Spleen (tissue), 11 donors: ENCODE results near the gene ARVCF. TPM values are rescaled to one million over a fixed set of nuclear protein-coding genes. Genes with fewer than 3 reads are reported as not detected.
A peak's percentile ranks its signal among the peaks of the same experiment; 100 is the strongest.

Experiments used
- DNase-seq: peaks from one replicate; pipeline ENCODE4 v3.0.0-alpha.2; 2020
- H3K27ac ChIP-seq, 8 donors: fragments of 200-600 bp; sonication (generic) in 7 of 8; 1 replicate in 4 of 8; 2 replicates in 4 of 8; pipeline versions ENCODE4 v1.5.0 to v1.8.0; 2016 to 2021; ENCODE audit warnings: inconsistent platforms in 4 of 8, mild to moderate bottlenecking in 4 of 8, moderate library complexity in 1 of 8
- H3K27me3 ChIP-seq, 7 donors: fragments of 200-600 bp; sonication (generic) in 6 of 7; replicated peaks in 1 of 7; 1 replicate in 4 of 7; 2 replicates in 3 of 7; pipeline versions ENCODE4 v1.5.0 to v1.8.0; 2016 to 2021; ENCODE audit warnings: inconsistent platforms in 3 of 7, mild to moderate bottlenecking in 1 of 7
- H3K36me3 ChIP-seq, 6 donors: fragments of 200-600 bp; sonication (generic) in 5 of 6; 1 replicate in 4 of 6; 2 replicates in 2 of 6; pipeline versions ENCODE4 v1.5.0 to v1.8.0; 2016 to 2021; ENCODE audit warnings: inconsistent platforms in 2 of 6
- H3K4me1 ChIP-seq, 6 donors: fragments of 200-600 bp; sonication (generic) in 5 of 6; 1 replicate in 3 of 6; 2 replicates in 3 of 6; pipeline versions ENCODE4 v1.5.0 to v1.8.0; 2016 to 2021; ENCODE audit warnings: inconsistent platforms in 3 of 6
- H3K4me3 ChIP-seq, 8 donors: fragments of 200-600 bp; sonication (generic) in 7 of 8; 1 replicate in 4 of 8; 2 replicates in 4 of 8; pipeline versions ENCODE4 v1.5.0 to v1.8.0; 2016 to 2021; ENCODE audit warnings: inconsistent platforms in 4 of 8, mild to moderate bottlenecking in 4 of 8, moderate library complexity in 2 of 8
- H3K9me3 ChIP-seq, 8 donors: fragments of 200-600 bp; sonication (generic) in 7 of 8; 1 replicate in 4 of 8; 2 replicates in 4 of 8; pipeline versions ENCODE4 v1.5.0 to v1.8.0; 2016 to 2021; ENCODE audit warnings: inconsistent platforms in 4 of 8
- POLR2A ChIP-seq, 3 donors: fragments of 450-650 bp; IDR thresholded peaks; one replicate each; pipeline ENCODE4 v1.5.1; 2017; ENCODE audit warnings: antibody characterized with exemption in 3 of 3, mild to moderate bottlenecking in 1 of 3
- POLR2AphosphoS5 ChIP-seq, 3 donors: sonication (generic); formaldehyde crosslinking; IDR thresholded peaks; one replicate each; pipeline ENCODE4 v1.5.1; 2017; ENCODE audit warnings: antibody characterized with exemption in 3 of 3
- WGBS, 5 donors: extraction: QIAGEN DNeasy Blood & Tissue Kit in 3 of 5; methylation state at CpG; one replicate each; pipeline versions ENCODE4 v1.1.5 to v1.1.7; 2013 to 2018; 5-methylcytosine and 5-hydroxymethylcytosine counted together
- intact Hi-C: fragments of 100-400 bp; cut with DNase I; formaldehyde crosslinking; loops from one replicate; pipeline ENCODE4 v1.15.0; 2023; ENCODE audit warnings: low total_unique reads
- polyA plus RNA-seq, 3 donors: library from polyadenylated mRNA; stranded (reverse); fragments of 200-250 nt; gene quantifications; one replicate each; pipeline ENCODE4 v1.2.1, GENCODE V29; 2013
- total RNA-seq, 7 donors: library from RNA; depleted of rRNA in 3 of 7; stranded (reverse); fragments of >200 nt in 3 of 7; fragmentation: NEBNext Ultra II Directional in 4 of 7; extraction: Animal tissue kit (Norgen Biotek cat#: 25700) in 4 of 7; gene quantifications; one replicate each; pipeline versions ENCODE4 v1.1.0 to v1.2.1, GENCODE V29; 2016 to 2021
- TF ChIP-seq, protein P1 (sequence below), 11 experiments: fragments of 200-600 bp in 7 of 11; fragments of 450-650 bp in 4 of 11; sonication (generic) in 4 of 11; IDR thresholded peaks in 8 of 11; conservative IDR thresholded peaks in 3 of 11; 1 replicate in 7 of 11; 2 replicates in 4 of 11; pipeline versions ENCODE4 v1.4.0 to v1.8.0; 2016 to 2021; ENCODE audit warnings: antibody characterized with exemption in 11 of 11, inconsistent platforms in 4 of 11, mild to moderate bottlenecking in 1 of 11
- donor health status: healthy with polysubstance abuse.
- donor health status: DM: no; HTN: no; CAD: no; lungs with moderate emphysema.
- donor health status: DM: no; HTN: no; CAD: no.
- donor health status: Bipolar disorder and iron deficiency.
- donor health status: healthy.
- donor health status: DM: no; HTN: no; CAD: no.
- donor health status: DM: yes; HTN: yes; CAD: no.

The ARVCF gene
- total and polyA plus RNA-seq, 10 donors: 9.4 to 96.7 (median 27.6) TPM

DNA sequence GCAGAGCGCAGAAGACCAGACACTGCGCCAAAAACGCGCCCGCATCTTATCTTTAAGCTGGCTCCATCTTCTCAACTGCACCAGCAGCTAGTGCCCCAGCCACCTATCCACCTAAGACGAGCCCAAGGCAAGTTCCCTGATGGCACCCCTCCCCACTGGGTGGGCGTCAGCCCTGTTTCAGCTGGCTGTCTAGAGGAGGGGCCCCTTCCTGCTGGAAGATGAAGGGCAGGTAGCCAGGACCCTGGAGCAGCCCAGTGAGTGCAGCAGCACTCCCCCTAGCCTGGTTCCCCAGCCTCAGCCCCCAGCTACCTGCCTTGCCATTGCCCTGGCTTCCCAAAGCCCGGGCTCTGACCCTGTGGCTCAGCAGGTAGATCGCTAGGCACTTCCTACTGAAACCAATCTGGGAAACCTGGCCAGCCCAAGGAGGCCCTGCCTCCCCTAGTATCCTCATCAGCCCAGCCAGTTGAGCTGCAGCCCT is 28.3 kb downstream of the ARVCF start:
- H3K4me3 ChIP-seq: no peak overlapping the region
- intact Hi-C loops: no loop called here
- no peaks in the 10 kb centered on the region for H3K36me3 ChIP-seq
- no peak for DNase-seq
- WGBS, 5 donors: 86 to 94% (median 90%) methylated on average over 9 of the region's 9 CpGs
- H3K27me3 ChIP-seq: peaks cover 0 to 8% (median 0%) of the 10 kb centered on the region in 7 donors
- H3K27ac ChIP-seq: peak overlapping the region in 5 of 8 donors; percentile 83 to 86 (median 84)
- no peaks in the 10 kb centered on the region for H3K9me3 ChIP-seq
- peaks cover 4 to 56% (median 31%) of the 10 kb centered on the region in 6 donors for H3K4me1 ChIP-seq
- TF ChIP-seq, protein P1, sequence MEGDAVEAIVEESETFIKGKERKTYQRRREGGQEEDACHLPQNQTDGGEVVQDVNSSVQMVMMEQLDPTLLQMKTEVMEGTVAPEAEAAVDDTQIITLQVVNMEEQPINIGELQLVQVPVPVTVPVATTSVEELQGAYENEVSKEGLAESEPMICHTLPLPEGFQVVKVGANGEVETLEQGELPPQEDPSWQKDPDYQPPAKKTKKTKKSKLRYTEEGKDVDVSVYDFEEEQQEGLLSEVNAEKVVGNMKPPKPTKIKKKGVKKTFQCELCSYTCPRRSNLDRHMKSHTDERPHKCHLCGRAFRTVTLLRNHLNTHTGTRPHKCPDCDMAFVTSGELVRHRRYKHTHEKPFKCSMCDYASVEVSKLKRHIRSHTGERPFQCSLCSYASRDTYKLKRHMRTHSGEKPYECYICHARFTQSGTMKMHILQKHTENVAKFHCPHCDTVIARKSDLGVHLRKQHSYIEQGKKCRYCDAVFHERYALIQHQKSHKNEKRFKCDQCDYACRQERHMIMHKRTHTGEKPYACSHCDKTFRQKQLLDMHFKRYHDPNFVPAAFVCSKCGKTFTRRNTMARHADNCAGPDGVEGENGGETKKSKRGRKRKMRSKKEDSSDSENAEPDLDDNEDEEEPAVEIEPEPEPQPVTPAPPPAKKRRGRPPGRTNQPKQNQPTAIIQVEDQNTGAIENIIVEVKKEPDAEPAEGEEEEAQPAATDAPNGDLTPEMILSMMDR (IDR thresholded peaks at IDR 0.05 in 8 of 11, conservative IDR thresholded peaks at IDR 0.05 in 3 of 11): no peak
- no peak for TF ChIP-seq POLR2AphosphoS5 (IDR thresholded peaks at IDR 0.05)
- TF ChIP-seq POLR2A (IDR thresholded peaks at IDR 0.05): no peak

- H3K27me3 ChIP-seq: peaks cover 0 to 8% (median 0%) of the 10 kb centered on the region in 7 donors
- peak overlapping the region in 4 of 8 donors; percentile 61 to 84 (median 70) for H3K4me3 ChIP-seq
- intact Hi-C loops: no loop called here
- H3K4me1 ChIP-seq: peaks cover 4 to 56% (median 35%) of the 10 kb centered on the region in 6 donors
- 61 to 68% (median 67%) methylated on average over 18 to 24 of the region's 24 CpGs for WGBS, 5 donors
- TF ChIP-seq POLR2A (IDR thresholded peaks at IDR 0.05): no peak
- TF ChIP-seq, protein P1 (IDR thresholded peaks at IDR 0.05 in 8 of 11, conservative IDR thresholded peaks at IDR 0.05 in 3 of 11): no peak
- no peak for TF ChIP-seq POLR2AphosphoS5 (IDR thresholded peaks at IDR 0.05)
- H3K36me3 ChIP-seq: no peaks in the 10 kb centered on the region
- H3K27ac ChIP-seq: peak overlapping the region in 6 of 8 donors; percentile 49 to 86 (median 84)
- DNase-seq: no peak
- no peaks in the 10 kb centered on the region for H3K9me3 ChIP-seq
Measured at GRCh38 chr22:19987394-19988306, 29.0 kb downstream of the ARVCF start.

GRCh38 chr22:19986410-19987341 is 29.9 kb downstream of the ARVCF start:
- Histone ChIP-seq H3K4me1 (peaks cover 4 to 56% (median 35%) of the 10 kb centered on the region in 6 donors), H3K27ac (peak overlapping the region in 7 of 8 donors; percentile 49 to 86 (median 84)), H3K9me3 (no peaks in the 10 kb centered on the region), H3K36me3 (peaks cover 0 to 4% (median 0%) of the 10 kb centered on the region in 6 donors), H3K27me3 (peaks cover 0 to 8% (median 0%) of the 10 kb centered on the region in 7 donors), H3K4me3 (peak overlapping the region; percentile 48 to 84 (median 68))
- intact Hi-C loops: no loop called here
- peak; percentile 91 for DNase-seq
- WGBS, 5 donors: 1 to 14% (median 4%) methylated on average over 21 to 76 of the region's 76 CpGs
- TF ChIP-seq POLR2AphosphoS5 (IDR thresholded peaks at IDR 0.05): peak; percentile 51 to 83 (median 77)
- TF ChIP-seq, protein P1 (IDR thresholded peaks at IDR 0.05 in 8 of 11, conservative IDR thresholded peaks at IDR 0.05 in 3 of 11): no peak
